IPS-18a (cell line): Measurements from ENCODE around the gene TSG101.

Experiments used
- H3K27ac ChIP-seq: one replicate; pipeline ENCODE4 v1.5.1; 2013; ENCODE audit warnings: low read length
- H3K27me3 ChIP-seq: one replicate; pipeline ENCODE4 v1.6.1; 2013; ENCODE audit warnings: mild to moderate bottlenecking, low read length; ENCODE audit not compliant: control insufficient read depth, insufficient read depth
- H3K36me3 ChIP-seq: one replicate; pipeline ENCODE4 v1.6.1; 2013; ENCODE audit warnings: low read depth, low read length; ENCODE audit not compliant: control insufficient read depth
- H3K4me1 ChIP-seq: one replicate; pipeline ENCODE4 v1.6.1; 2013; ENCODE audit warnings: low read depth, low read length; ENCODE audit not compliant: control insufficient read depth
- H3K4me3 ChIP-seq: one replicate; pipeline ENCODE4 v1.5.1; 2013; ENCODE audit warnings: low read length
- H3K9ac ChIP-seq: one replicate; pipeline ENCODE4 v1.6.1; 2013; ENCODE audit warnings: mild to moderate bottlenecking, low read length, moderate library complexity
- H3K9me3 ChIP-seq: one replicate; pipeline ENCODE4 v1.6.1; 2013; ENCODE audit warnings: low read depth, low read length; ENCODE audit not compliant: control insufficient read depth

TSG101 gene

GRCh38 chr11:18527512-18527911, 770 bp upstream of the TSG101 start:
- Histone ChIP-seq H3K9me3 (no peaks in the 10 kb centered on the region), H3K4me1 (no peaks in the 10 kb centered on the region), H3K9ac (peak overlapping the region; percentile 84), H3K4me3 (peak overlapping the region; percentile 89), H3K27ac (peak overlapping the region; percentile 72), H3K36me3 (peaks cover 8% of the 10 kb centered on the region), H3K27me3 (no peaks in the 10 kb centered on the region)

DNA sequence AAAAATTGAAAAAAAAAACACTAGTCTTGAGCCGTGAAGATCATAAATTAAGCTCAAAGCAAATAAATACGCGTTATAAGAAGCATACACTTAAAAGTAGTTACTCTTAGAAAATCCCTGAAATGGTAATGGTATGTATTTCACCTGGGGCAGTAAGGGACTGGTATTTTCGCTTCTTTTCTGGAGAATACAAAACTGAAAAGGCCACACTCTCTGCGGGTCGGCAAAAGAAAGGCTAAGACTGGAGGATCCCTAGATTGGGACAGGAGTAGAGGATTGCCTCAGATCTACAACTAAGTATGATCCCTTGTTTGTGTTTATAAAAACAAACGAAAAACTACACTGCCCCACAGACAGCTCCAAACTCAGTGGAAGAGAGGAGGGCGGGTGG, 617 bp downstream of the TSG101 start:
- peak overlapping the region; percentile 84 for H3K9ac ChIP-seq

DNA sequence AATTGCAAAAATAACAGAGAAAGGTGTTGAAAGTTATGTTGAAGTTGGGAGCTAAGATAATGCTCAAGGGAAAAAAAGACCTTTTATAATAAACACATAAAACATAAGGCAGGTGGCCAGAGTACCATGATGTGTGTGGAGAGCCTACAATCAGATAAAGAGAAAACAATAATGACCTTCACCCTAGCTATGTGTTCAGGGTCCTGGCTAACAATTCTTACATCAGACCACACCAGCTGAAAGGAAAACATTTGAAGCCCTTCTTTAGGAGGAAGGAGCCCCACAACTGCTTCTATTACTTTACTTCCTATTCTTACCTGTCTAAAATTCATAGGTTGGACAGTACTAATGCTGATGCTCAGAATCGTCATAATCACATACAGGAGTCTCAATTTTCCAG, 2.5 kb downstream of the TSG101 start:
- H3K9ac ChIP-seq: no peak overlapping the region

More for the DNA sequence above, 617 bp downstream of the TSG101 start:
- Histone ChIP-seq H3K36me3 (peaks cover 4% of the 10 kb centered on the region), H3K4me3 (peak overlapping the region; percentile 89), H3K4me1 (no peaks in the 10 kb centered on the region), H3K27me3 (no peaks in the 10 kb centered on the region), H3K9me3 (no peaks in the 10 kb centered on the region), H3K27ac (peak overlapping the region; percentile 72)

GRCh38 chr11:18523084-18523483, 3.7 kb downstream of the TSG101 start:
- Histone ChIP-seq H3K9ac (no peak overlapping the region), H3K4me1 (no peaks in the 10 kb centered on the region), H3K36me3 (peaks cover 4% of the 10 kb centered on the region)

More for the DNA sequence above, 2.5 kb downstream of the TSG101 start:
- Histone ChIP-seq H3K4me1 (no peaks in the 10 kb centered on the region), H3K36me3 (peaks cover 4% of the 10 kb centered on the region), H3K27ac (no peak overlapping the region), H3K27me3 (no peaks in the 10 kb centered on the region), H3K9me3 (no peaks in the 10 kb centered on the region), H3K4me3 (no peak overlapping the region)

DNA sequence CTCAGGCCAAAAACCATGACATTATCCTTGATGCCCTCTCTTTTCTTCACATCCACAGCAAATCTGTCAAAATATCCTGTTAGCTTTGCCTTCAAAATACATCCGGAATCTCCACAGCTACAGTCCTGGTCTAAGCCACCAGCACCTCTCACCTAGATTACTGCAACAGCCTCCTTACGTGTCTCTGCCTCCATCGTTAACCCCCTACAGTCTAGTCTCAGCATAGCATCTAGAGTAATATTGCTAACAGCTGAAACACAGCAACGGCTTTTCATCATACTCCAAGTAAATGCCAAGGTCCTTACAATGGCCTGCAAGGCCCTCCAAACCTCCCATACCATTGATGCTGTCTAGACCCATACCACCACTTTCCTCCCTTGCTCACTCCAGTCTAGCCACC, 4.4 kb downstream of the TSG101 start:
- no peaks in the 10 kb centered on the region for H3K4me1 ChIP-seq
- H3K4me3 ChIP-seq: no peak overlapping the region
- no peak overlapping the region for H3K27ac ChIP-seq
- no peaks in the 10 kb centered on the region for H3K27me3 ChIP-seq
- H3K9me3 ChIP-seq: no peaks in the 10 kb centered on the region
- peaks cover 4% of the 10 kb centered on the region for H3K36me3 ChIP-seq
- no peak overlapping the region for H3K9ac ChIP-seq

More at GRCh38 chr11:18523084-18523483, 3.7 kb downstream of the TSG101 start:
- H3K27me3 ChIP-seq: no peaks in the 10 kb centered on the region
- H3K9me3 ChIP-seq: no peaks in the 10 kb centered on the region
- H3K4me3 ChIP-seq: no peak overlapping the region
- H3K27ac ChIP-seq: no peak overlapping the region

- peaks cover 4% of the 10 kb centered on the region for H3K36me3 ChIP-seq
Measured at GRCh38 chr11:18521122-18521521, 5.6 kb downstream of the TSG101 start.

DNA sequence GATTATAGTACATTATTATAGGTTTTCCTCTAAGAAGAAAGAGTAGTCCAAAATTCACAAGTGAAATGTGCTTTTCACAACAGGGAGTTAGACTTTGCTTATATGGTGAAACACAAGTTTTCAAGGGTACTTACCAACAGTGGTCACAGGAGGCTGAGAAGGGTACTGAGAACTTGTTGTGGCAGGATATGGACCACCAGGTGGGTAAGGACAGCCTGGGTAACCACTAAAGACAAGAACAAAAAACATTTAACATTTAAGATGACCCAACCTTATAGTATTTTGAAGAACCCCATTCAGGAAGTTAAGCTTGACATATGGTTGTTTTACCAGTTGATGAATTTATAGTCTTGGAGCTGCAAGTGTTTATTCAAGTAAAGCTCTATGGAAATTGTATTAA, 24.4 kb downstream of the TSG101 start:
- H3K27ac ChIP-seq: no peak overlapping the region
- H3K9me3 ChIP-seq: no peaks in the 10 kb centered on the region
- H3K4me3 ChIP-seq: no peak overlapping the region
- H3K9ac ChIP-seq: no peak overlapping the region
- H3K4me1 ChIP-seq: no peaks in the 10 kb centered on the region
- H3K36me3 ChIP-seq: peaks cover 61% of the 10 kb centered on the region
- H3K27me3 ChIP-seq: no peaks in the 10 kb centered on the region

More at GRCh38 chr11:18521122-18521521, 5.6 kb downstream of the TSG101 start:
- no peak overlapping the region for H3K4me3 ChIP-seq
- no peaks in the 10 kb centered on the region for H3K27me3 ChIP-seq
- H3K9me3 ChIP-seq: no peaks in the 10 kb centered on the region
- no peaks in the 10 kb centered on the region for H3K4me1 ChIP-seq
- no peak overlapping the region for H3K27ac ChIP-seq
- no peak overlapping the region for H3K9ac ChIP-seq

GRCh38 chr11:18501629-18502028, 25.1 kb downstream of the TSG101 start:
- H3K36me3 ChIP-seq: peaks cover 59% of the 10 kb centered on the region

GRCh38 chr11:18498039-18498438, 28.7 kb downstream of the TSG101 start:
- no peaks in the 10 kb centered on the region for H3K4me1 ChIP-seq
- H3K27ac ChIP-seq: no peak overlapping the region
- H3K9me3 ChIP-seq: no peaks in the 10 kb centered on the region
- no peak overlapping the region for H3K4me3 ChIP-seq
- no peak overlapping the region for H3K9ac ChIP-seq
- H3K27me3 ChIP-seq: no peaks in the 10 kb centered on the region
- peaks cover 51% of the 10 kb centered on the region for H3K36me3 ChIP-seq

More at GRCh38 chr11:18501629-18502028, 25.1 kb downstream of the TSG101 start:
- Histone ChIP-seq H3K4me1 (no peaks in the 10 kb centered on the region), H3K9me3 (no peaks in the 10 kb centered on the region), H3K27me3 (no peaks in the 10 kb centered on the region), H3K4me3 (no peak overlapping the region), H3K9ac (no peak overlapping the region), H3K27ac (no peak overlapping the region)

DNA sequence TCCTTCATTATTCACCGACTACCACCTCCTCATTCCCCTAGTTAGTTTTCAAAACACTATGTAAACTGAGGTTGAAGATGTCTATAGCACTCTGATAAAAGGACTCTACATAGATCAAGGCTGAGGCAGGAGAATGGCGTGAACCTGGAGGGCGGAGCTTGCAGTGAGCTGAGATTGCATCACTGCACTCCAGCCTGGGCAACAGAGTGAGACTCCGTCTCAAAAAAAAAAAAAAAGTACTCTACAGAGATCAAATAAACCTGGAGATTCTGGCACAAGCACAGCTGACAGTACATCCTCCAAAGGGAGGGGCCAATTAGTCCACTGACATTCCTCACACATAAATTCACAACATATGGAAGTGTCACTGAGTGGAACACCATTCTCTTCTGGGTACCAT, 31.0 kb downstream of the TSG101 start:
- no peak overlapping the region for H3K9ac ChIP-seq
- no peak overlapping the region for H3K4me3 ChIP-seq
- no peaks in the 10 kb centered on the region for H3K9me3 ChIP-seq
- no peaks in the 10 kb centered on the region for H3K27me3 ChIP-seq
- no peak overlapping the region for H3K27ac ChIP-seq
- peaks cover 44% of the 10 kb centered on the region for H3K36me3 ChIP-seq
- H3K4me1 ChIP-seq: no peaks in the 10 kb centered on the region

GRCh38 chr11:18495271-18495670, 31.5 kb downstream of the TSG101 start:
- H3K36me3 ChIP-seq: peaks cover 44% of the 10 kb centered on the region
- H3K9me3 ChIP-seq: no peaks in the 10 kb centered on the region
- no peaks in the 10 kb centered on the region for H3K27me3 ChIP-seq
- H3K4me1 ChIP-seq: no peaks in the 10 kb centered on the region
- no peak overlapping the region for H3K9ac ChIP-seq
- H3K27ac ChIP-seq: no peak overlapping the region
- H3K4me3 ChIP-seq: no peak overlapping the region

GRCh38 chr11:18493310-18493709, 33.4 kb downstream of the TSG101 start:
- no peak overlapping the region for H3K27ac ChIP-seq
- H3K9ac ChIP-seq: no peak overlapping the region
- H3K9me3 ChIP-seq: no peaks in the 10 kb centered on the region
- no peaks in the 10 kb centered on the region for H3K27me3 ChIP-seq
- peaks cover 34% of the 10 kb centered on the region for H3K36me3 ChIP-seq
- no peak overlapping the region for H3K4me3 ChIP-seq
- H3K4me1 ChIP-seq: no peaks in the 10 kb centered on the region
